ENCODE results near the gene DNAJB11.

GRCh38 chr3:186534113-186534669 is 36.3 kb upstream of the DNAJB11 start:
- TF ChIP-seq POLR2A (IDR thresholded peaks at IDR 0.05) = no peak
- no peak for TF ChIP-seq CTCF (IDR thresholded peaks at IDR 0.05)

All from body of pancreas (tissue), 4 donors.